GM12874 (cell line): Measurements from ENCODE around the gene ZNF726.

ENCODE experiments used
- TF ChIP-seq, protein P1 (sequence below): IDR thresholded peaks from 2 replicates; pipeline ENCODE4 v1.5.1; 2011; ENCODE audit warnings: low read depth, mild to moderate bottlenecking, control low read depth, low read length, moderate library complexity; ENCODE audit not compliant: insufficient read depth

ZNF726 gene

GRCh38 chr19:23913931-23914330, 755 bp upstream of the ZNF726 start:
- TF ChIP-seq, protein P1, sequence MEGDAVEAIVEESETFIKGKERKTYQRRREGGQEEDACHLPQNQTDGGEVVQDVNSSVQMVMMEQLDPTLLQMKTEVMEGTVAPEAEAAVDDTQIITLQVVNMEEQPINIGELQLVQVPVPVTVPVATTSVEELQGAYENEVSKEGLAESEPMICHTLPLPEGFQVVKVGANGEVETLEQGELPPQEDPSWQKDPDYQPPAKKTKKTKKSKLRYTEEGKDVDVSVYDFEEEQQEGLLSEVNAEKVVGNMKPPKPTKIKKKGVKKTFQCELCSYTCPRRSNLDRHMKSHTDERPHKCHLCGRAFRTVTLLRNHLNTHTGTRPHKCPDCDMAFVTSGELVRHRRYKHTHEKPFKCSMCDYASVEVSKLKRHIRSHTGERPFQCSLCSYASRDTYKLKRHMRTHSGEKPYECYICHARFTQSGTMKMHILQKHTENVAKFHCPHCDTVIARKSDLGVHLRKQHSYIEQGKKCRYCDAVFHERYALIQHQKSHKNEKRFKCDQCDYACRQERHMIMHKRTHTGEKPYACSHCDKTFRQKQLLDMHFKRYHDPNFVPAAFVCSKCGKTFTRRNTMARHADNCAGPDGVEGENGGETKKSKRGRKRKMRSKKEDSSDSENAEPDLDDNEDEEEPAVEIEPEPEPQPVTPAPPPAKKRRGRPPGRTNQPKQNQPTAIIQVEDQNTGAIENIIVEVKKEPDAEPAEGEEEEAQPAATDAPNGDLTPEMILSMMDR, result no peak

GRCh38 chr19:23916991-23917390, 2.3 kb downstream of the ZNF726 start:
- TF ChIP-seq, protein P1, result no peak

GRCh38 chr19:23917856-23918255, 3.2 kb downstream of the ZNF726 start:
- TF ChIP-seq, protein P1, result no peak

GRCh38 chr19:23925285-23925684, 10.6 kb downstream of the ZNF726 start:
- TF ChIP-seq, protein P1, result no peak

- TF ChIP-seq, protein P1, result no peak
These were observed 18.2 kb downstream of the ZNF726 start for GRCh38 chr19:23932878-23933277.

DNA sequence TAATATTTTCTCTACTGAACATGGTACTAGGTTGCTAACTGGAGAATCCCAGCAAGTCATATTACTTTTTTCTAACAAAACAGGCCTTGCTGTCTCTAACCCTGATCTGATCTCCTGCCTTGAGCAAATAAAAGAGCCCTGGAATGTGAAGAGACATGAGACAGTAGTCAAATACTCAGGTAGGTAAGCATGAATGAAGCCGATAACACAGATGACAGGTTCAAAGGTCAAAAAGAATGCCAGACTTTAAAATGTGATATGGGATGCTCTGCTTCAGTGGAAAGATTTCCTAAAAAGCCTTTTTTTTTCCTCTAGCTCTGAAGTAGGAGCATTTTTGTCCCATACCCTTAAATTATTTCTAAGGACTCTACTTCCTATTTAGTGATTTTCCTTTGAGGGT, 28.7 kb downstream of the ZNF726 start:
- TF ChIP-seq, protein P1, result no peak

GRCh38 chr19:23946569-23946968, 31.9 kb downstream of the ZNF726 start:
- TF ChIP-seq, protein P1, result no peak

- TF ChIP-seq, protein P1, result no peak
These were observed 34.9 kb downstream of the ZNF726 start for GRCh38 chr19:23949611-23950010.
